HG03097 (cell line): ENCODE results near the gene FBXL14.
"Not testable (repeated sequence)": the region's sequence is repeated elsewhere in the genome, so short reads cannot be mapped to it uniquely, and the experiment has no call there.

Experiments
- ATAC-seq: cut with Tn5 transposase; IDR thresholded peaks from one replicate; pipeline ENCODE4 v1.9.1; 2021; ENCODE audit not compliant: unreplicated experiment, low FRiP score

FBXL14 gene

GRCh38 chr12:1622406-1622805 lies 28.0 kb upstream of the FBXL14 start:
- no peak for ATAC-seq

- no peak for ATAC-seq
Observed at GRCh38 chr12:1620092-1620491, 25.7 kb upstream of the FBXL14 start.

GRCh38 chr12:1619587-1619986 lies 25.2 kb upstream of the FBXL14 start:
- no peak for ATAC-seq

- ATAC-seq: no peak
Observed at GRCh38 chr12:1619159-1619558, 24.8 kb upstream of the FBXL14 start.

GRCh38 chr12:1618489-1618888 lies 24.1 kb upstream of the FBXL14 start:
- ATAC-seq: no peak

GRCh38 chr12:1616233-1617066 lies 22.1 kb upstream of the FBXL14 start:
- no peak for ATAC-seq

GRCh38 chr12:1614360-1614759 lies 20.0 kb upstream of the FBXL14 start:
- no peak for ATAC-seq

GRCh38 chr12:1613860-1614259 lies 19.5 kb upstream of the FBXL14 start:
- ATAC-seq: no peak

GRCh38 chr12:1611803-1612572 lies 17.6 kb upstream of the FBXL14 start:
- no peak for ATAC-seq

- ATAC-seq: no peak
Observed at GRCh38 chr12:1610072-1610643, 15.8 kb upstream of the FBXL14 start.

GRCh38 chr12:1608713-1609119 lies 14.3 kb upstream of the FBXL14 start:
- no peak for ATAC-seq

- no peak for ATAC-seq
Observed at GRCh38 chr12:1607940-1608712, 13.7 kb upstream of the FBXL14 start.

- no peak for ATAC-seq
Observed at GRCh38 chr12:1606021-1606622, 11.7 kb upstream of the FBXL14 start.

- ATAC-seq: no peak
Observed at GRCh38 chr12:1605129-1606020, 11.0 kb upstream of the FBXL14 start.

- no peak for ATAC-seq
Observed at GRCh38 chr12:1604464-1604863, 10.1 kb upstream of the FBXL14 start.

- no peak for ATAC-seq
Observed at GRCh38 chr12:1603269-1603993, 9.1 kb upstream of the FBXL14 start.

GRCh38 chr12:1602706-1603105 lies 8.3 kb upstream of the FBXL14 start:
- ATAC-seq: not testable (repeated sequence)

GRCh38 chr12:1598757-1599156 lies 4.4 kb upstream of the FBXL14 start:
- no peak for ATAC-seq
